ENCODE results near the gene AKT1. TPM values are rescaled to one million over a fixed set of nuclear protein-coding genes. Genes with fewer than 3 reads are reported as not detected.
"Not testable (repeated sequence)": the region's sequence is repeated elsewhere in the genome, so short reads cannot be mapped to it uniquely, and the experiment has no call there.

Gene AKT1
- total and polyA plus RNA-seq, 12 donors = 66.4 to 300 (median 195) TPM

- H3K9me3 ChIP-seq (replicated peaks in 1 of 3) = no peaks in the 10 kb centered on the region
- WGBS, 4 donors = 78 to 83% (median 80%) methylated on average over 34 to 90 of the region's 90 CpGs
- DNase-seq = no peak
- H3K27me3 ChIP-seq = no peaks in the 10 kb centered on the region
- peaks cover 10 to 26% of the 10 kb centered on the region in 2 donors for H3K4me1 ChIP-seq (replicated peaks in 1 of 2)
- H3K27ac ChIP-seq = peak overlapping the region in 4 of 5 donors; percentile 44 to 86 (median 76)
- H3K4me3 ChIP-seq = peak overlapping the region in 1 of 4 donors; percentile 70
- TF ChIP-seq POLR2A (IDR thresholded peaks at IDR 0.05) (no peak), CTCF (IDR thresholded peaks at IDR 0.05) (no peak)
- intact Hi-C loops (cut with DNase I) = no loop called here
- peaks cover 0 to 15% of the 10 kb centered on the region in 2 donors for H3K36me3 ChIP-seq (replicated peaks in 1 of 2)
These were observed 43.8 kb downstream of the AKT1 start for GRCh38 chr14:104751539-104752422.

- H3K27me3 ChIP-seq; H3K36me3 ChIP-seq (replicated peaks in 1 of 2); H3K27ac ChIP-seq; intact Hi-C loops (cut with DNase I); H3K9me3 ChIP-seq (replicated peaks in 1 of 3); DNase-seq; H3K4me3 ChIP-seq: not testable (repeated sequence)
- peaks cover 10 to 26% of the 10 kb centered on the region in 2 donors for H3K4me1 ChIP-seq (replicated peaks in 1 of 2)
- 93 to 96% (median 94%) methylated on average over 5 of the region's 5 CpGs for WGBS, 4 donors
These were observed 44.8 kb downstream of the AKT1 start for GRCh38 chr14:104750753-104751057.

- H3K27me3 ChIP-seq = no peaks in the 10 kb centered on the region
- H3K36me3 ChIP-seq (replicated peaks in 1 of 2) = no peaks in the 10 kb centered on the region
- H3K4me1 ChIP-seq (replicated peaks in 1 of 2) = peaks cover 10 to 21% of the 10 kb centered on the region in 2 donors
- H3K4me3 ChIP-seq = no peak overlapping the region
- DNase-seq = no peak
- WGBS, 4 donors = 86 to 92% (median 89%) methylated on average over 12 of the region's 12 CpGs
- TF ChIP-seq POLR2A (IDR thresholded peaks at IDR 0.05) = no peak
- no peak for TF ChIP-seq CTCF (IDR thresholded peaks at IDR 0.05)
- H3K9me3 ChIP-seq (replicated peaks in 1 of 3) = no peaks in the 10 kb centered on the region
- H3K27ac ChIP-seq = no peak overlapping the region
- intact Hi-C loops (cut with DNase I) = no loop called here
These were observed 45.3 kb downstream of the AKT1 start for GRCh38 chr14:104750056-104750752.

GRCh38 chr14:104749111-104749649 lies 46.4 kb downstream of the AKT1 start:
- no peak overlapping the region for H3K4me3 ChIP-seq
- H3K9me3 ChIP-seq (replicated peaks in 1 of 3) = no peaks in the 10 kb centered on the region
- peaks cover 6 to 11% of the 10 kb centered on the region in 2 donors for H3K4me1 ChIP-seq (replicated peaks in 1 of 2)
- peak overlapping the region in 1 of 5 donors; percentile 8 for H3K27ac ChIP-seq
- TF ChIP-seq CTCF (IDR thresholded peaks at IDR 0.05) (no peak), POLR2A (IDR thresholded peaks at IDR 0.05) (no peak)
- H3K36me3 ChIP-seq (replicated peaks in 1 of 2) = no peaks in the 10 kb centered on the region
- intact Hi-C loops (cut with DNase I) = no loop called here
- 46 to 82% (median 72%) methylated on average over 2 to 11 of the region's 11 CpGs for WGBS, 4 donors
- no peak for DNase-seq
- H3K27me3 ChIP-seq = no peaks in the 10 kb centered on the region
